Tibial nerve (tissue), 4 donors: Measurements from ENCODE around the gene SLC4A7. TPM values are rescaled to one million over a fixed set of nuclear protein-coding genes. Genes with fewer than 3 reads are reported as not detected.

Source experiments
- DNase-seq, 2 donors: peaks; one replicate each; pipeline ENCODE4 v3.0.0-alpha.2; 2019; ENCODE audit warnings: low spot score in 2 of 2
- H3K27ac ChIP-seq, 4 donors: fragments of 200-600 bp; sonication (generic) in 3 of 4; one replicate each; pipeline ENCODE4 v1.5.1; 2017 to 2019; ENCODE audit warnings: mild to moderate bottlenecking in 1 of 4
- H3K27me3 ChIP-seq, 2 donors: fragments of 200-600 bp; sonication (generic) in 1 of 2; one replicate each; pipeline versions ENCODE4 v1.5.1 to v1.6.0; 2017 to 2019
- H3K36me3 ChIP-seq, 3 donors: fragments of 200-600 bp; sonication (generic); one replicate each; pipeline ENCODE4 v1.5.1; 2018 to 2019
- H3K4me1 ChIP-seq, 4 donors: fragments of 200-600 bp; sonication (generic) in 3 of 4; one replicate each; pipeline ENCODE4 v1.5.1; 2017 to 2019
- H3K4me3 ChIP-seq, 4 donors: fragments of 200-600 bp; sonication (generic) in 3 of 4; one replicate each; pipeline ENCODE4 v1.5.1; 2017 to 2019; ENCODE audit warnings: mild to moderate bottlenecking in 1 of 4, moderate library complexity in 1 of 4
- H3K9me3 ChIP-seq, 4 donors: fragments of 200-600 bp; sonication (generic) in 3 of 4; one replicate each; pipeline ENCODE4 v1.5.1; 2017 to 2019
- CTCF ChIP-seq, 5 experiments: fragments of 200-600 bp in 3 of 5; fragments of 450-650 bp in 2 of 5; sonication (generic) in 3 of 5; IDR thresholded peaks; one replicate each; pipeline ENCODE4 v1.5.1; 2016 to 2019; ENCODE audit warnings: antibody characterized with exemption in 5 of 5, mild to moderate bottlenecking in 3 of 5, moderate library complexity in 2 of 5
- EP300 ChIP-seq, 2 donors: sonication (generic); formaldehyde crosslinking; IDR thresholded peaks; one replicate each; pipeline ENCODE4 v1.6.1; 2017; ENCODE audit warnings: antibody characterized with exemption in 2 of 2, mild to moderate bottlenecking in 1 of 2
- POLR2A ChIP-seq, 2 donors: fragments of 450-650 bp; IDR thresholded peaks; one replicate each; pipeline ENCODE4 v1.6.1; 2017; ENCODE audit warnings: antibody characterized with exemption in 2 of 2, mild to moderate bottlenecking in 2 of 2, moderate library complexity in 2 of 2
- WGBS, 2 donors: methylation state at CpG; one replicate each; pipeline ENCODE4 v1.1.5; 2018; 5-methylcytosine and 5-hydroxymethylcytosine counted together
- total RNA-seq, 4 donors: library from RNA; depleted of rRNA; stranded (reverse); fragments of >200 nt; gene quantifications; one replicate each; pipeline ENCODE4 v1.1.0, GENCODE V29; 2016

Gene SLC4A7
- total RNA-seq, 4 donors from 2014 or later = 29.9 to 44.7 (median 40.3) TPM

- DNase-seq = no peak
- H3K4me3 ChIP-seq = no peak overlapping the region
- H3K36me3 ChIP-seq = no peaks in the 10 kb centered on the region
- no peak overlapping the region for H3K27ac ChIP-seq
- TF ChIP-seq CTCF (IDR thresholded peaks at IDR 0.05) (no peak), EP300 (IDR thresholded peaks at IDR 0.05) (no peak), POLR2A (IDR thresholded peaks at IDR 0.05) (no peak)
- peaks cover 0 to 3% (median 0%) of the 10 kb centered on the region in 4 donors for H3K4me1 ChIP-seq
- no peaks in the 10 kb centered on the region for H3K27me3 ChIP-seq
- 85 to 91% methylated on average over 2 of the region's 2 CpGs for WGBS, 2 donors
- no peaks in the 10 kb centered on the region for H3K9me3 ChIP-seq
Observed at GRCh38 chr3:27509376-27509775, 25.2 kb upstream of the SLC4A7 start.

GRCh38 chr3:27508424-27508823, 24.2 kb upstream of the SLC4A7 start:
- H3K4me3 ChIP-seq = no peak overlapping the region
- H3K27me3 ChIP-seq = no peaks in the 10 kb centered on the region
- no peaks in the 10 kb centered on the region for H3K36me3 ChIP-seq
- no peak for DNase-seq
- no peaks in the 10 kb centered on the region for H3K9me3 ChIP-seq
- 80 to 81% methylated on average over 2 of the region's 2 CpGs for WGBS, 2 donors
- no peak overlapping the region for H3K27ac ChIP-seq
- peaks cover 0 to 4% (median 0%) of the 10 kb centered on the region in 4 donors for H3K4me1 ChIP-seq
- TF ChIP-seq POLR2A (IDR thresholded peaks at IDR 0.05) (no peak), CTCF (IDR thresholded peaks at IDR 0.05) (no peak), EP300 (IDR thresholded peaks at IDR 0.05) (no peak)

GRCh38 chr3:27507515-27508266, 23.5 kb upstream of the SLC4A7 start:
- H3K27ac ChIP-seq = no peak overlapping the region

GRCh38 chr3:27507111-27507510, 22.9 kb upstream of the SLC4A7 start:
- TF ChIP-seq POLR2A (IDR thresholded peaks at IDR 0.05) (no peak), EP300 (IDR thresholded peaks at IDR 0.05) (no peak), CTCF (IDR thresholded peaks at IDR 0.05) (no peak)
- DNase-seq = no peak
- Histone ChIP-seq H3K36me3 (no peaks in the 10 kb centered on the region), H3K4me1 (peaks cover 0 to 4% (median 0%) of the 10 kb centered on the region in 4 donors), H3K4me3 (no peak overlapping the region), H3K27ac (no peak overlapping the region), H3K27me3 (no peaks in the 10 kb centered on the region), H3K9me3 (no peaks in the 10 kb centered on the region)
- WGBS, 2 donors = 65 to 82% methylated on average over 1 of the region's 1 CpG

More at GRCh38 chr3:27507515-27508266, 23.5 kb upstream of the SLC4A7 start:
- H3K4me3 ChIP-seq = no peak overlapping the region
- H3K36me3 ChIP-seq = no peaks in the 10 kb centered on the region
- WGBS, 2 donors = 36 to 86% methylated on average over 2 of the region's 2 CpGs
- H3K27me3 ChIP-seq = no peaks in the 10 kb centered on the region
- peaks cover 0 to 4% (median 0%) of the 10 kb centered on the region in 4 donors for H3K4me1 ChIP-seq
- DNase-seq = no peak
- no peaks in the 10 kb centered on the region for H3K9me3 ChIP-seq
- TF ChIP-seq POLR2A (IDR thresholded peaks at IDR 0.05) = no peak
- no peak for TF ChIP-seq CTCF (IDR thresholded peaks at IDR 0.05)
- no peak for TF ChIP-seq EP300 (IDR thresholded peaks at IDR 0.05)

- Histone ChIP-seq H3K4me1 (peaks cover 0 to 4% (median 0%) of the 10 kb centered on the region in 4 donors), H3K27me3 (no peaks in the 10 kb centered on the region), H3K36me3 (no peaks in the 10 kb centered on the region), H3K4me3 (no peak overlapping the region), H3K9me3 (no peaks in the 10 kb centered on the region), H3K27ac (no peak overlapping the region)
- WGBS, 2 donors = 83 to 86% methylated on average over 1 of the region's 1 CpG
- TF ChIP-seq CTCF (IDR thresholded peaks at IDR 0.05) (no peak), EP300 (IDR thresholded peaks at IDR 0.05) (no peak), POLR2A (IDR thresholded peaks at IDR 0.05) (no peak)
- no peak for DNase-seq
Observed at GRCh38 chr3:27504749-27505148, 20.6 kb upstream of the SLC4A7 start.
